Measurements from ENCODE around the gene MB. TPM values are rescaled to one million over a fixed set of nuclear protein-coding genes. Genes with fewer than 3 reads are reported as not detected.

MB gene
- polyA plus RNA-seq, 1 donor from 2014 or later: 0.51 TPM

- no peaks in the 10 kb centered on the region for H3K79me2 ChIP-seq (replicated peaks; ENCODE audit: insufficient read depth, low read length)
- no peak overlapping the region for H3K4me2 ChIP-seq (ENCODE audit: low read length)
- H2AFZ ChIP-seq (ENCODE audit: low read depth, low read length): no peak overlapping the region
- H4K20me1 ChIP-seq (ENCODE audit: insufficient read depth): no peaks in the 10 kb centered on the region
- H3K9ac ChIP-seq (ENCODE audit: low read length): no peak overlapping the region
- H3K36me3 ChIP-seq (ENCODE audit: insufficient read depth, low read length): no peaks in the 10 kb centered on the region
- H3K9me3 ChIP-seq (ENCODE audit: low read length): no peaks in the 10 kb centered on the region
- H3K27ac ChIP-seq (ENCODE audit: low read length): no peak overlapping the region
- no peak for TF ChIP-seq EP300 (conservative IDR thresholded peaks at IDR 0.05; ENCODE audit: poor library complexity, severe bottlenecking)
- TF ChIP-seq POLR2AphosphoS5 (IDR thresholded peaks at IDR 0.05): no peak
- no peaks in the 10 kb centered on the region for H3K27me3 ChIP-seq (ENCODE audit: insufficient read depth, low read depth, low read length)
- no peaks in the 10 kb centered on the region for H3F3A ChIP-seq (ENCODE audit: insufficient read depth, low read length, poor library complexity, severe bottlenecking)
- H3K9me2 ChIP-seq (ENCODE audit: insufficient read depth, low read length): no peaks in the 10 kb centered on the region
- H3K4me3 ChIP-seq (ENCODE audit: low read length): no peak overlapping the region
Measured at GRCh38 chr22:35634943-35635540, 17.9 kb upstream of the MB start.

GRCh38 chr22:35634015-35634414, 16.9 kb upstream of the MB start:
- no peaks in the 10 kb centered on the region for H3K9me2 ChIP-seq (ENCODE audit: insufficient read depth, low read length)
- H3K9me3 ChIP-seq (ENCODE audit: low read length): no peaks in the 10 kb centered on the region
- TF ChIP-seq CTCF (IDR thresholded peaks at IDR 0.05; ENCODE audit: poor library complexity, severe bottlenecking) (no peak), SMC3 (conservative IDR thresholded peaks at IDR 0.05; ENCODE audit: poor library complexity) (no peak), POLR2AphosphoS5 (IDR thresholded peaks at IDR 0.05) (no peak), EP300 (conservative IDR thresholded peaks at IDR 0.05; ENCODE audit: poor library complexity, severe bottlenecking) (no peak), RAD21 (conservative IDR thresholded peaks at IDR 0.05) (no peak), TAF1 (IDR thresholded peaks at IDR 0.05; ENCODE audit: low read depth) (no peak), REST (IDR thresholded peaks at IDR 0.05; ENCODE audit: borderline replicate concordance) (no peak), EZH2 (IDR thresholded peaks at IDR 0.05; ENCODE audit: borderline replicate concordance, insufficient read depth, low read length, poor library complexity, severe bottlenecking) (no peak), MXI1 (conservative IDR thresholded peaks at IDR 0.05; ENCODE audit: poor library complexity, severe bottlenecking) (no peak)
- no peaks in the 10 kb centered on the region for H4K20me1 ChIP-seq (ENCODE audit: insufficient read depth)
- no peaks in the 10 kb centered on the region for H3K79me2 ChIP-seq (replicated peaks; ENCODE audit: insufficient read depth, low read length)
- H3F3A ChIP-seq (ENCODE audit: insufficient read depth, low read length, poor library complexity, severe bottlenecking): no peaks in the 10 kb centered on the region
- H3K36me3 ChIP-seq (ENCODE audit: insufficient read depth, low read length): no peaks in the 10 kb centered on the region
- H3K27me3 ChIP-seq (ENCODE audit: insufficient read depth, low read depth, low read length): no peaks in the 10 kb centered on the region
- H3K9ac ChIP-seq (ENCODE audit: low read length): no peak overlapping the region
- H2AFZ ChIP-seq (ENCODE audit: low read depth, low read length): no peak overlapping the region
- H3K4me3 ChIP-seq (ENCODE audit: low read length): no peak overlapping the region
- H3K27ac ChIP-seq (ENCODE audit: low read length): no peak overlapping the region
- H3K4me2 ChIP-seq (ENCODE audit: low read length): no peak overlapping the region

All from neural cell (in vitro differentiated cells).